Stomach (tissue), 9 donors: ENCODE results near the gene GSDME. TPM values are rescaled to one million over a fixed set of nuclear protein-coding genes. Genes with fewer than 3 reads are reported as not detected.

ENCODE experiments used
- DNase-seq, 2 donors: peaks; one replicate each; pipeline versions ENCODE4 v3.0.0 to v3.0.0-alpha.2; 2013 to 2019
- H3K27ac ChIP-seq, 5 donors: fragments of 200-600 bp in 4 of 5; sonication (generic) in 4 of 5; one replicate each; pipeline ENCODE4 v1.5.1; 2013 to 2019; ENCODE audit warnings: mild to moderate bottlenecking in 1 of 5, moderate library complexity in 1 of 5
- H3K27me3 ChIP-seq, 3 donors: fragments of 200-600 bp; sonication (generic); one replicate each; pipeline ENCODE4 v1.5.1; 2017 to 2019; ENCODE audit warnings: mixed run types in 1 of 3
- H3K36me3 ChIP-seq, 4 donors: fragments of 200-600 bp; sonication (generic); 1 replicate in 3 of 4; 2 replicates in 1 of 4; pipeline ENCODE4 v1.5.1; 2016 to 2019
- H3K4me1 ChIP-seq, 4 donors: fragments of 200-600 bp; sonication (generic); one replicate each; pipeline ENCODE4 v1.5.1; 2016 to 2019
- H3K4me3 ChIP-seq, 4 donors: fragments of 200-600 bp; sonication (generic) in 3 of 4; one replicate each; pipeline ENCODE4 v1.5.1; 2016 to 2019; ENCODE audit warnings: mild to moderate bottlenecking in 1 of 4
- H3K9me3 ChIP-seq, 4 donors: fragments of 200-600 bp; sonication (generic); one replicate each; pipeline ENCODE4 v1.5.1; 2016 to 2019
- CTCF ChIP-seq, 7 experiments: fragments of 450-650 bp in 4 of 7; fragments of 200-600 bp in 3 of 7; sonication (generic) in 3 of 7; IDR thresholded peaks; one replicate each; pipeline ENCODE4 v1.5.1; 2016 to 2019; ENCODE audit warnings: antibody characterized with exemption in 7 of 7, control low read depth in 2 of 7, mild to moderate bottlenecking in 1 of 7
- EP300 ChIP-seq: sonication (generic); formaldehyde crosslinking; IDR thresholded peaks from one replicate; pipeline ENCODE4 v1.6.1; 2017; ENCODE audit warnings: antibody characterized with exemption
- POLR2A ChIP-seq, 4 donors: fragments of 450-650 bp; IDR thresholded peaks; one replicate each; pipeline ENCODE4 v1.6.1; 2016; ENCODE audit warnings: antibody characterized with exemption in 4 of 4, control low read depth in 2 of 4, mild to moderate bottlenecking in 1 of 4, moderate library complexity in 1 of 4
- POLR2AphosphoS5 ChIP-seq, 3 donors: sonication (generic); formaldehyde crosslinking; IDR thresholded peaks; one replicate each; pipeline ENCODE4 v1.6.1; 2016; ENCODE audit warnings: antibody characterized with exemption in 3 of 3
- WGBS, 5 donors: extraction: QIAGEN DNeasy Blood & Tissue Kit in 3 of 5; methylation state at CpG; one replicate each; pipeline versions ENCODE4 v1.1.5 to v1.1.7; 2013 to 2018; 5-methylcytosine and 5-hydroxymethylcytosine counted together
- intact Hi-C: fragments of 100-400 bp; cut with DNase I; formaldehyde crosslinking; loops from one replicate; pipeline ENCODE4 v1.15.1; 2023; ENCODE audit warnings: low total_unique reads
- polyA plus RNA-seq, 3 donors: library from polyadenylated mRNA; stranded (reverse); fragments of 200-250 nt; gene quantifications; one replicate each; pipeline ENCODE4 v1.2.3, GENCODE V29; 2013
- total RNA-seq, 5 donors: library from RNA; depleted of rRNA; stranded (reverse); fragments of >200 nt; gene quantifications; one replicate each; pipeline versions ENCODE4 v1.1.0 to v1.2.3, GENCODE V29; 2014 to 2016
- donor health status: healthy with polysubstance abuse.
- donor health status: Bipolar disorder and iron deficiency.
- donor health status: healthy.

GSDME gene
- total and polyA plus RNA-seq, 8 donors: 2.6 to 11.9 (median 4.5) TPM; not detected in 1

- Histone ChIP-seq H3K36me3 (no peaks in the 10 kb centered on the region), H3K27me3 (no peaks in the 10 kb centered on the region), H3K27ac (no peak overlapping the region), H3K4me1 (no peaks in the 10 kb centered on the region), H3K4me3 (no peak overlapping the region), H3K9me3 (no peaks in the 10 kb centered on the region)
- no peak for TF ChIP-seq EP300
- TF ChIP-seq POLR2AphosphoS5 (IDR thresholded peaks at IDR 0.05): no peak
- no peak for TF ChIP-seq POLR2A (IDR thresholded peaks at IDR 0.05)
- no peak for TF ChIP-seq CTCF (IDR thresholded peaks at IDR 0.05)
- no peak for DNase-seq
- intact Hi-C loops: no loop called here
These were observed 86.5 kb downstream of the GSDME start for GRCh38 chr7:24670782-24671181.

- intact Hi-C loops: loop anchor here (10.0 kb wide), 1 partner anchor 265 kb away; no protein-coding TSS in a partner anchor
These were observed 87.2 kb downstream of the GSDME start for GRCh38 chr7:24669971-24670591.

GRCh38 chr7:24668927-24669635 lies 88.2 kb downstream of the GSDME start:
- H3K4me1 ChIP-seq: no peaks in the 10 kb centered on the region
- WGBS, 5 donors: 75 to 87% (median 80%) methylated on average over 3 of the region's 3 CpGs
- H3K27me3 ChIP-seq: no peaks in the 10 kb centered on the region
- DNase-seq: peak in 1 of 2 donors; percentile 17
- no peak overlapping the region for H3K27ac ChIP-seq
- no peak overlapping the region for H3K4me3 ChIP-seq
- H3K9me3 ChIP-seq: no peaks in the 10 kb centered on the region
- intact Hi-C loops: loop anchor here (10.0 kb wide), 1 partner anchor 264 kb away; no protein-coding TSS in a partner anchor
- TF ChIP-seq POLR2A (IDR thresholded peaks at IDR 0.05) (no peak), EP300 (no peak), POLR2AphosphoS5 (IDR thresholded peaks at IDR 0.05) (no peak), CTCF (IDR thresholded peaks at IDR 0.05) (no peak)
- no peaks in the 10 kb centered on the region for H3K36me3 ChIP-seq

More at GRCh38 chr7:24669971-24670591, 87.2 kb downstream of the GSDME start:
- TF ChIP-seq POLR2AphosphoS5 (IDR thresholded peaks at IDR 0.05): no peak
- TF ChIP-seq POLR2A (IDR thresholded peaks at IDR 0.05): no peak
- TF ChIP-seq CTCF (IDR thresholded peaks at IDR 0.05): no peak
- TF ChIP-seq EP300: no peak
- Histone ChIP-seq H3K4me1 (no peaks in the 10 kb centered on the region), H3K27me3 (no peaks in the 10 kb centered on the region), H3K4me3 (no peak overlapping the region), H3K36me3 (no peaks in the 10 kb centered on the region), H3K27ac (no peak overlapping the region), H3K9me3 (no peaks in the 10 kb centered on the region)
- no peak for DNase-seq

- intact Hi-C loops: loop anchor here (10.0 kb wide), 1 partner anchor 261 kb away; no protein-coding TSS in a partner anchor
- TF ChIP-seq POLR2AphosphoS5 (IDR thresholded peaks at IDR 0.05) (no peak), CTCF (IDR thresholded peaks at IDR 0.05) (peak in 5 of 7 experiments; percentile 38 to 66 (median 61)), POLR2A (IDR thresholded peaks at IDR 0.05) (no peak)
These were observed 91.5 kb downstream of the GSDME start for GRCh38 chr7:24665564-24666294.

More at GRCh38 chr7:24665564-24666294, 91.5 kb downstream of the GSDME start:
- Histone ChIP-seq H3K4me1 (no peaks in the 10 kb centered on the region), H3K36me3 (no peaks in the 10 kb centered on the region), H3K4me3 (no peak overlapping the region), H3K27me3 (no peaks in the 10 kb centered on the region), H3K9me3 (no peaks in the 10 kb centered on the region), H3K27ac (no peak overlapping the region)
- DNase-seq: peak in 1 of 2 donors; percentile 77
- 27 to 34% (median 29%) methylated on average over 4 of the region's 4 CpGs for WGBS, 5 donors
